Embryonic facial prominence (tissue), 1 donor: ENCODE measurements around the gene TRPT1.

Source experiments
- DNase-seq: peaks from one replicate; pipeline ENCODE4 v3.0.0-alpha.2; 2016; ENCODE audit errors: extremely low spot score

TRPT1 gene

GRCh38 chr11:64225608-64226506 lies at the start of gene TRPT1, which contains the start of gene NUDT22:
TRPT1 (minus strand) TSS chr11:64226186; CDS start chr11:64225860, 326 bp downstream.
NUDT22 (plus strand) TSS chr11:64226274; CDS start chr11:64226653, 379 bp downstream.
- no peak for DNase-seq

- DNase-seq: no peak
Measured at GRCh38 chr11:64275031-64275800, 49.2 kb upstream of the TRPT1 start.

DNA sequence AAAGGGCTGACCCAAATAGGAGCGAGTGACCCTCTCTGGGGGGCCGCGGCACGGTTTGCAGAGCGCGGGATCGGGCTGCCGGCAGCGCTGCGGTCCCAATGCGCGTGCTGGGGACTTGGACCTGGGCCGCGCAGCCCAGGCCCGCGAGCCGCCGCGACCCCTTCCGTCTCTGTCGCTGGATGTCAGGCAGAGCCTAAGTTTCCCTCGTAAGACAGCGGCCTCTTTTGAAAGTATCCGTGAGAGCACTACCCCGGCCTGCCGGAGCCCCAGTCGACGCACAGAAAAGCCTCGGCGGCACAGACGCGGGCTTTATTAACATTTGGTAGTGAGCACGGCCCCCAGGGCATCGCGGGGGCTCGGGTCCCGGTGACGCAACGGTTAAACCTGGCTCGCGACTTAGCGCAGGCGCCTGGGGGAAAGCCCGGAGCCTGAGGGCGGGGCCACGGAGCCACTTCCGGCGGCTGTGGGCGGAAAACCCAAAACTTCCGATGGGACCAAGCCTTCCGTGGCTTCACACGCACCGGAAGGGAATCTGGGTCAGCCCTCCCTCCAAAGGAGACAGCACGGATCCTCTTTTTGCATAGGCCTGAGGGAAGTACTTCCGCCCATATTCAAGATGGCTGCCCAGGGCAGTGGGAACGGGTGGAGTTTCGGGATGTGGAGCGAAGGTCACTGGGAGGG lies 43.7 kb upstream of the TRPT1 start:
- DNase-seq: peak; percentile 99

DNA sequence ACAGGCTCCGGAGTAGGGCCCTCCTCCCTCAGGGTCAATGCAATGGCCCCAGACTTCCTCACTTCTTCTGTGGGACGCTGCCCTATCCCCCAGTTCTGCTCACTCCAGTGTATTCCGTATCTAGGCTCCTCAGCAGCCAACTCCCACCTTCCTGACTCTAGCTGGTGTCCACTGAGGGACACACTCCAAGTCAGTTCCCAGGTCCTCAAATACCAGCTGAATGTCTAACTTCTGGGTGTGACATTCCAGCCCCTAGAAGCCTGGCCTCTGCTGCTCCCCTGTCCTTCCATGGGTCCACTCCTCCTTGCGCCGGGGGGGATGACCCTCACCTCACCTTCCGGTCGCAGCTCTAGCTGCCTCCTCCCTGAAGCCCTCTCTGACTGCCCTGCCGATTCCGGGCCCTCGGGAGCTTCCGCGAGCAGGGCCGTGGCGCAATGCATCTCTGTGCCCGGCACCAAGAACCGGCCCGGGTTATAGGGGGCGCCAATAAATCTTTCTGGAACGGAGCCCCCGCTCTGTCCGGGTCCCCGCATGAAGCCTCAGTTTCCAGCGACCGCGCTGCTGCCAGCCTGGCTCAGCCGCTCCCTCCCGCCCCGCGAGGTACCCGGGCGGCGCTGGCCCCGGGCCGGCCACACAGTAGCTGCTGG lies 43.0 kb upstream of the TRPT1 start:
- DNase-seq: no peak

DNA sequence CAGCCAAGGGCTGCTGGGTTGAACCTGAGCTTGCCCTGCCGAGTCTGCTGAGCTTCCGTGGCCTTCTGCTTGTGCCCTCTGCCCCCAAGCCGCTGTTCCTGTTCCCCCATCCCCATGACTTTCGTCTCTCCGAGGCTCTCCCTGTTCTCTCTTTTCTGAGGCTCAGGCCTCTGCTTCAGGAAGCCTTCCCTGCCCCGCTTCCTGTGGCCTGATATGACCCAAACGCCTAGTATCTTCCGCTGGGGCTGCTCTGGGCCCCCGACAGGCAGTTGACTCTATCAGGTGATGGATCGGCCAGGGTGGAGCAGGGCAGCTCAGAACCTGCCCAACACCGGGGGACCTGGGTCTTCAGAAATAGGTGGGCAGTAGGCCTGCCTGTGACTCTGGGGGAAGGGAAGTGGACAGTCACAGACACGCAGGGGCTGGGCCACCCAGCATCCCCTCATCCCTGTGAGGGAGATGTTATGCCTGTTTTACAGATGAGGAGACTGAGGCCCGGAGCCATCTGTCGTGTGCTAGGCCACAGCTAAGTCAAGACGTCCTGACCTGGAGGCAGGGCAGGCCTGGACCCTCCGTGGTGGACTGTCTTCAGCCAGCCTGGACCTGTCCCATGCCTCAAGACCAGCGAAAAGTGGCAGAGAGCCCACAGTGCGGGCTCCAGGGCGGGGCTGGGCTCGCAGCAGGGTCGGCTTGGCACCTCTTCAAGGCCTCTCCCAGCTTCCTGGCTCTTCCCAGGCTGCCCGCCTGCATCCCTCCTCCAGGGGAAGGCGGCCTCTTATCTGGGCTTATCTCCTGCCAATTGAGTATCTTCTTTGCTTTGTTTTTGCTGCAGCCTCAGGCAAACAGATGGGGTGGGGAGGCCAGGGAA lies 42.3 kb upstream of the TRPT1 start:
- no peak for DNase-seq

DNA sequence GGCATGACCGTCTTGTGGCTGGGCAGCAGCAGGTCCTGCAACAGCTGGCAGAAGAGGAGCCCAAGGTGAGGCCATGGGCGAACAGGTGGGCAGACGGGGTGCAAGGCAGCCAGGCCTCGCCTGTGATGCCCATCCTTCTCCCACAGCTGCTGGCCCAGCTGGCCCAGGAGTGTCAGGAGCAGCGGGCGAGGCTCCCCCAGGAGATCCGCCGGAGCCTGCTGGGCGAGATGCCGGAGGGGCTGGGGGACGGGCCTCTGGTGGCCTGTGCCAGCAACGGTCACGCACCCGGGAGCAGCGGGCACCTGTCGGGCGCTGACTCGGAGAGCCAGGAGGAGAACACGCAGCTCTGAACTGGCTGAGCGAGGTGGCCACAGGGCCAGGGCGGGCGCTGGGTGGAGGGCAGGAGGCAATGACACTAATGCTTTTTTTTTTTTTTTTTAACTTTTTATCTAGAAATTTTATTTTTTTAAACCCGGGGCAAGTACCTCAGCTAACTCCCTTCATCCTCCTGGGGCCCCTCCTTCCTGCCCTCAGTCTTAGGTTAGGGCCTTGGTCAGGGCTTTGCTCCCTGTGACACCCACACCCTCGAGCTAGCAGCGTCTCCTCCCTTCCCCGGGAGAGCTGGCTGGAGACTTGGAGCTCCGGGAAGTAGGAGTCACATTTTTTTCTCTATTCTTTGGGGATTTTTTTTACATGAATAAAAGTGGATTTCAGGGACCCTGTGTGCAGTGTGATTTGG lies 41.4 kb upstream of the TRPT1 start:
- DNase-seq: no peak

DNA sequence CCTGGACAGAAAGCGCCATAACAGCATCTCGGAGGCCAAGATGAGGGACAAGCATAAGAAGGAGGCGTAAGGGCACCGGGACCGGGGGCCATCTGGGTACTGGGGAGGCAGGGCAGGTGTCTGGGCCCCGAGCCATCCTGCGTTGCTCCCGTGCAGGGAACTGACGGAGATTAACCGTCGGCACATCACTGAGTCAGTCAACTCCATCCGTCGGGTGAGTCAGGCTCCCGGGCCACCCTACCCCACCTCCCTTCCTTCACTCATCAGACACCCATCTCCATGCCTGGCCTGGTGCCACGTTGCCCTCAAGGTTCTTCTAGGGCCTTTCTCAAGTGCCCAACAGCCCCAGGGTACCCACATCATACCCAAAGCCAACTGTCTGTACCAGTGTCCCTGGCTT lies 40.4 kb upstream of the TRPT1 start:
- no peak for DNase-seq

DNA sequence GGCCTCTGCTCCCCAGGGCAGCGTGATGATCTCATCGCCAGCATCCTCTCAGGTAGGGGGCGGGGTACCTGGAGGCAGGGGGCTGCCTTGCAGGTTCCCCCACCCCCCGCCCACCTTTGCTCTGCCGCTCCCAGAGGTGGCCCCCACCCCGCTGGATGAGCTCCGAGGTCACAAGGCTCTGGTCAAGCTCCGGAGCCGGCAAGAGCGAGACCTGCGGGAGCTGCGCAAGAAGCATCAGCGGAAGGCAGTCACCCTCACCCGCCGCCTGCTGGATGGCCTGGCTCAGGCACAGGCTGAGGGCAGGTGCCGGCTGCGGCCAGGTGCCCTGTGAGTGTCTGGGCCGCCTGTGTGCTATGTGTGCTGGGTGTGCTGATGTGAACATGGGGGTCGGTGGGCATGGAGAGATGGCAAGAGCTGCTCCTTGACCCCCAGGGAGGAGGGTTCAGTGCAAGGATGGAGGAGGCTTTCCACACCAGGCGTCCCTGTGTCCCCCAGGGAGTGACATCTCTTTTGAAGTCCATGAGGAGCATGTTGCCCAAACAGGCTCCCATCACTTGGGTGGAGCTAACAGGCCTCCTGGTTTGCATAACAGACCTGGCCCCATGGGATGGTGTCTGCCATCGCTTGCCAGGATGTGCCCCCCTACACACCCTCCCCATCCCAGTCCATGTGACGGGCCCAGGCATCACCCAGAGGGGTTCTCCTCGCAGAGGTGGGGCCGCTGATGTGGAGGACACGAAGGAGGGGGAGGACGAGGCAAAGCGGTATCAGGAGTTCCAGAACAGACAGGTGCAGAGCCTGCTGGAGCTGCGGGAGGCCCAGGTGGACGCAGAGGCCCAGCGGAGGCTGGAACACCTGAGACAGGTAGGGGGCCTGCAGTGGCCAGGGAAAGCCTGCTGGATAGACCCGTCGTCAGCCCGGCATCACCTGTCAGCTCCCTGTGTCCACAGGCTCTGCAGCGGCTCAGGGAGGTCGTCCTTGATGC lies 39.5 kb upstream of the TRPT1 start:
- DNase-seq: no peak

GRCh38 chr11:64264371-64264852 lies 38.4 kb upstream of the TRPT1 start:
- no peak for DNase-seq

DNA sequence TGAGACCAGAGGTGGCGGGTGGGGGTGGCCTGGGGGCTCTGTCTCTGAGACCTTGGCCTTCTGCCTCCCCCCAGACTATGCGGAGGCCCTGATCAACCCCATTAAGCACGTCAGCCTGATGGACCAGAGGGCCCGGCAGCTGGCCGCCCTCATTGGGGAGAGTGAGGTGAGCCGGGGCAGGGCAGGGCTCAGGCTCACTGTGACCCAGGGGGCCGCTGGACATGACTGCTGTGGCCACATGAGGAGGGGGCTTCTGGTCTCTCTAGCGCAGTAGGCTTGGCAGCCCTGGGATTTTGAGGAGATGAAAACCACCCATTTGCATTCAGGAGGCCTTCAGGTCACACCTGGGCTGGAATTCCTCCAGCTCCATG lies 37.9 kb upstream of the TRPT1 start:
- DNase-seq: no peak

DNA sequence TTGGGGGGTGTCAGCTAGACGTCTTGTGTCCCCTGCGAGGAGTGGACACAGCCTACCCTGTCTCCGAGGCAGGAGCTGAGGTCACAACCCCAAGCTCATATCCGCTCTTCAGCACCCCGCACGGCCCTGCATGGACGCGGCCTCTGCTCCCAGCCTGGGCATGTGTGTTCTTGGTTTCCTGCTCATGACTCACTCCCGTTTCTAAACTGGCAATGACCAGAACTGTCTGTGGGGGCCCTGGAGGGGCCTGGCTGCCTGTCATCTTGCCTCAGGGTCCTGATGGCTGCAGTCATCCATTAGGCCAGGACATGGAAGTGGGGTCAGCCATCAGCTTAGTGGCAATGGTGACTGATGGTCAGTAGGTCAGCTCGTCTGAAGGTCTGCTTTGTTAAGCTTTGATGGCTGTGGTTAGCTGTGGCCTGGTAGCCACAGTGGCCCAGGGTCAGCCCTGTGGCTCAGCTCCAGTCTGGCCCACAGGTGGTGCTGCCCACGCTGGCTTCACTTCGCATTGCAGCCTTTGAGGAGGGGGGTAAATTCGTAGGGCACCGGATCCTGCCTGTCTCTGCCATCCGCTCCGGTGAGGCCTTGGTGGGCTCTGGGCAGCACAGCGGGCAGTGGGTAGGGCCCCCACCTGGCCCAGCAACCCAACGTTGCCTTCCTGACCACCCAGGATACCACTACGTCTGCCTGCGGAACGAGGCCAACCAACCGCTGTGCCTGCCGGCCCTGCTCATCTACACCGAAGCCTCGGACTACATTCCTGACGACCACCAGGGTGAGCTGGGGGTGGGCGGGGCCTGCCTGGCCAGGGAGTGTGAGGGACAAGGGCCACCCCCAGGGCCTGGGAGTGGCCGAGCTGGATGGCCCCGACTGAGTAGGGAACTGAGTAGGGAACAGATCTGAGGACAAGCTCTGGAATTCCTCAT lies 37.3 kb upstream of the TRPT1 start:
- DNase-seq: no peak

- DNase-seq: no peak
Measured at GRCh38 chr11:64262271-64263002, 36.5 kb upstream of the TRPT1 start.

DNA sequence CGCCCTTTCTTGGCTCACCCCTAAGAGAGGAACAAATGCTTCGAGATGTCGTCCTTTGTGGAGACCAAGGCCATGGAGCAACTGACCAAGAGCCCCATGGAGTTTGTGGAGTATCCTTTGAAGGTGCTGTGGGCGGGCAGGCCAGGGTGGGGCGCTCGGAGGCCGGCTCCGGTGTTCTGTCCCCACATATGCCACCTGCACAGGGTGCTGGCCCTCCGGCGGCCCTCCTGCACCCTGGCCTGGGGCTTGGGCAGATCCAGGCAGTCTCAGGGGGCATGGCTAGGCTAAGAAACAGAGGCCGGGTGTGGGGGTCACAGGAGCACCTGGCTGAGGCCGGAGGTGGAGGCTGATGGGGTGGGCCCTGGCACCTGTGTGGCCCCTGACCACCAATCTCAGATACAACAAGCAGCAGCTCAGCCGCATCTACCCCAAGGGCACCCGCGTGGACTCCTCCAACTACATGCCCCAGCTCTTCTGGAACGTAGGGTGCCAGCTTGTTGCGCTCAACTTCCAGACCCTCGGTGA lies 35.6 kb upstream of the TRPT1 start:
- DNase-seq: no peak

DNA sequence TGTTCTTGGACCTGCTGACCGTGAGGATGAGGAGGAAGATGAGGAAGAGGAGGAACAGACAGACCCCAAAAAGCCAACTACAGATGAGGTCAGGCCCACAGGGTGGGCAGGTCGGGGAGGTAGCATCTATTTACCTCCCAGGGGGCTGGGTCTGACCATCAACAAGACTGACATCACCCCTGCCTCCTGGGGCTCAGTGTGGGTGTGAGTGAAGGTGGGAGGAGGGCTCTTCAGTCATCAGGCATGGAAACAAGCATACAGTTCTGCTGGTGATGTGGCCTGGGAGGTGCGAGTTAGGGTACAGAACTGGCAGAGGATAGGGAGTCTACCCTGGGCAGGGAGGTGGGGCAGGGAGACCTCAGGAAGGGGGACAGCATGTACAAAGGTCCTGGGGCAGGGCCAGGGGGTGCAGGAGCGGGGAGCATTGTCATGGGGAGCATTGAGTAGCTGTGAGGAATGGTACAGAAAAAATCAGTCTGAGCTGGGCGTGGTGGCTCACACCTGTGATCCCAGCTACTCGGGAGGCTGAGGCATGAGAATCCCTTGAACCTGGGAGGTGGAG lies 34.2 kb upstream of the TRPT1 start:
- no peak for DNase-seq

DNA sequence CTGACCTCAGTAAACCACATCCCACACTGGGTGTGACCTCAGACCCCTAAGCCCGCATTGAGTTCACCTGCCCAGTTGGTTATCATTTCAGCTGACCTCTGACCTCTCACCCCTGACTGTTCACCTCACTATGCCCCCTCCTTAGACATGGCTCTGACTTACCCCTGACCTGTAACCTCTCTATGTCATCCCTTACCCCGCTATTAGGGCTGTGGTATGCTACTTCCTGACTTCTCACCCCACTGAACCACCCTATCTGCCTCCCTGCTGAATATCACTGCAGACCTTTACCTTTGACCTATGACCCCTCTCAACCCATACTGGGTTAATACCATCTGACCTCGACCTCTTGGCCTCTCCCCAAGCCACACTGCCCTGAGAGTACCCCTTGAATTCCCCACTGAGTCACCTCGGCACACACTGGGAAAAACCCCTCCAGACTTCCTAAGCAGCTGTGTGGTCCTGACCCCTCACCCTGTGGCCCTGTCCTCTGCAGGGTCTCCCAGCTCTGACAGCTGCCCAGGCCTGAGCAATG lies 33.6 kb upstream of the TRPT1 start:
- DNase-seq: no peak

- no peak for DNase-seq
Measured at GRCh38 chr11:64258946-64259532, 33.1 kb upstream of the TRPT1 start.
